Gastroesophageal sphincter (tissue), 2 donors: Measurements from ENCODE around the gene NCOA5.

Experiments used
- POLR2A ChIP-seq, 2 donors: fragments of 450-650 bp; IDR thresholded peaks; one replicate each; pipeline ENCODE4 v1.6.1; 2017; ENCODE audit warnings: antibody characterized with exemption in 2 of 2, mild to moderate bottlenecking in 2 of 2, moderate library complexity in 1 of 2
- POLR2AphosphoS5 ChIP-seq: sonication (generic); formaldehyde crosslinking; IDR thresholded peaks from one replicate; pipeline ENCODE4 v1.6.1; 2017; ENCODE audit warnings: antibody characterized with exemption

DNA sequence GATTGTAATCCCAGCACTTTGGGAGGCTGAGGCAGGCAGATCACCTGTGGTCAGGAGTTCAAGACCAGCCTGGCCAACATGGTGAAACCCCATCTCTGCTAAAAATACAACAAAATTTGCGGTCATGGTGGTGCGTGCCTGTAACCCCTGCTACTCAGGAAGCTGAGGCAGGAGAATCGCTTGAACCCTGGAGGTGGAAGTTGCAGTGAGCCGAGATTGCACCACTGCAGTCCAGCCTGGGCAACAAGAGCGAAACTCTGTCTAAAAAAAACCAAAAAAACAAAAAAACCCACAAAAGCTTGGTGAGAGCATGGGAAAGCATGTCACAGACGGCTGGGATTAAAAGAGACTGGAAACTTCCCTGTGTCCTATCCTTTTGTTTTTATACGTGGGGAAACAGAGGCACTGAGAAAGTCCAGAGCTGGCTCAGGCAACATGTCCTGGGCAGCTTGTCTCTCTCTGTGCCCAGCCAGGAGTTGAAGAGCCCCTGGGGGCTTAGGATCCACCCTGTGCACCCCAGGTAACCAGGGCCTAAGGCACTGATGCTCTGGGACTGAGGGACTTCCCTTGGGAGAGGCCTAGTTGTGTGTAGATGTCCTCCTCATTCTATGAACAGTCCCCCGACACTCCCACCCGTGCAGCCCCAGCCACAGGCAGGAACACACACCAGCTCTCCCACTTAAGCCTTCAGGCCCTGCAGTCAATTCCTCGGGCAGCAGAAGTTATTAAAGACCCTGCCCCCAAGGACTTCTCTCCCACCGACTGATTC is 44.3 kb upstream of the NCOA5 start:
- TF ChIP-seq POLR2AphosphoS5: no peak
- no peak for TF ChIP-seq POLR2A (IDR thresholded peaks at IDR 0.05)
